ENCODE results near the gene CCN6.

Gene CCN6

GRCh38 chr6:112054001-112054400, at the start of gene CCN6:
Gene CCN6, plus strand, starts transcription at chr6:112054104. Its CDS starts 254 bp downstream, at chr6:112054358.
- no peak for DNase-seq

- DNase-seq = no peak
These were observed 49.5 kb upstream of the CCN6 start for GRCh38 chr6:112004201-112005012.

DNA sequence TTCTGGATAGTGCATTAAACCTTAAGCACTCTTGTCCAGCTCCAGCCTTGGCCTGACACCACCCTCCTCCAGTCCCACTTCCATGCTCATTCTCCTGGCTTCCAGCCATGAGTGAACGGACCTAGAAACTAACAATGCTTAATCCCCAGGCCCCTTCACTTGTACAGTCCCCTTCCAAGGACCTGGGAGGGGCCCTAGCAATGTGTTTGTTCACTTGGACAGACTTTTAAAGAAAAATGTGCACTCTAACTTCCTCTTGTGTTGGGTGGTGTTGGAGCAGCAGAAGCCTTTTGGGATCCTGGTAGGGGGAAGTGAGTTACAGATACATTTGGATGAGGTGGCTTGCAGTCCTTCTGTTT, 48.9 kb upstream of the CCN6 start:
- DNase-seq = no peak

DNA sequence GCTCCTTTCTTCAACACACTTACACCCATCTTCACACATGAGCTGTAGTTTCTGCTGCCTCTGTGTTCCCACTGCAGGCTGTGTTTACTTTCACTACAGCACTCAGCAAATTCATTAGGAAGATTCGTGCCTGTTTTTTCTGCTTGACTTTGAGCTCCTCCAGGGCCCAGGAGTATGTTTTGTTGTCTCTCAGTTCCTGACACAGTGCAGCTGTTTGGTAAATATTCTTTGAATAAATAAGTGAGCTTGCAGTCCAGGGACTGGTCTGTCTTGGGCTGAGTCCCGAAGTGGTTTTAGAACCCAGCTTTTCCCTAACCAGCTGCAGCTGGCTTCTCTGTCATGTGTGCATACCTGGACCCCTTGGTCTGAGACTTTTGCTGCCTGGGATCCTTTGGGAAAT, 46.6 kb upstream of the CCN6 start:
- DNase-seq = no peak

- DNase-seq = no peak
These were observed 46.1 kb upstream of the CCN6 start for GRCh38 chr6:112007805-112008204.

DNA sequence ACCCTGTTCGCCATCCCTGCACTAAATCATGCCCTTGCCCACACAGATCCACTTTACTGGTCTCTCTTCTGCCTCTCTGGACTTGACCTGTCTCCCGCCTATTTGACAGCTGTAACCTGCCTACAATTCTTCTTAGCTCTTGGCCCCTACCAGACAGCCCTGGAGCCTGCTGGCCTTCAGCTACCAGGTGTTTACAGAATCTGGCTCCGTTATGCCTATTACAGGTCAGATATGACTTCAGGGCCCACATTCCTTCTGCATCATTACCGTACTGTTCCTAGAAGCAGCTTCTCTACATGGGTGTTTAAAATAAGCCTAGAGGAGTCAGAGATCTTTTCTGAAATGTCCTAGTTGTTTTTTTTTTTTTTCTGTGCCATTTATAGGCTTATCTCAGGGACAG, 45.4 kb upstream of the CCN6 start:
- DNase-seq = no peak

GRCh38 chr6:112010328-112010727, 43.6 kb upstream of the CCN6 start:
- DNase-seq = no peak

DNA sequence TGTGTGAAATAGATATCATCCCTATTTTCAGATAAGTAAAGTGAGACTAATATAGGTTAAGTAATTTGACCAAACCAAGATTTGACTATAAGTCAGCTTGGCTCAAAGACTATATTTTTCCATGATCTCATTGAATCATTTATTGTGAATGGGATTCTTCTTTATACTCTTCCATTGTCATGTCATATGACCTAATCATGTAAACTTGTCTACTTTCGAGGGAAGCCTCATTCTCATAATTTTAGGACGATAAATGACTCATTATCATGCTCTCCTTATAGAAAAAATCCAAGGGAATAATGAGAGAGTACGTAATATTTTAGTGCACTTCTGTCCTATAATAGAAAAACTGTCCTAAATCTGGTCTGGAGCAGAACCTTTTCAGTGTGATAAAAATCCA, 40.9 kb upstream of the CCN6 start:
- DNase-seq = no peak

DNA sequence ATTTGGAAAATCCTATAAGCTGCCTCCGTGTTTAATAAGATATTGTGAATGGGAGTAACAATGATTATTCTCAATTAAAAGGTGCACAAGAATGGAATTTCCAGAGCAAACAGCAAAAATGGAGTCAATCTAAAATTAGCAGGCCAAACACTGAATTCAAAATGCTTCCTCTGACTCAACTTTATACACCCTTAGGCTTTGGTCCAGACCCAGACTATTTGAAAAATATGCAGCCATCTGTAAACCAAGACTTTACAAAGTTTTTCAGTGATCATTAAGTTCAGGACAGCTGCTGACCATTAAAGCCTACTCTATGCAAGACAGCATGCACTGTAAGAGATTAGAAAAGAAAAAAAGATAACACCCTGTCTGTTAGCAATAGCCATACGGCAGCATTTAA, 39.4 kb upstream of the CCN6 start:
- DNase-seq = no peak

GRCh38 chr6:112015725-112016124, 38.2 kb upstream of the CCN6 start:
- DNase-seq = no peak

DNA sequence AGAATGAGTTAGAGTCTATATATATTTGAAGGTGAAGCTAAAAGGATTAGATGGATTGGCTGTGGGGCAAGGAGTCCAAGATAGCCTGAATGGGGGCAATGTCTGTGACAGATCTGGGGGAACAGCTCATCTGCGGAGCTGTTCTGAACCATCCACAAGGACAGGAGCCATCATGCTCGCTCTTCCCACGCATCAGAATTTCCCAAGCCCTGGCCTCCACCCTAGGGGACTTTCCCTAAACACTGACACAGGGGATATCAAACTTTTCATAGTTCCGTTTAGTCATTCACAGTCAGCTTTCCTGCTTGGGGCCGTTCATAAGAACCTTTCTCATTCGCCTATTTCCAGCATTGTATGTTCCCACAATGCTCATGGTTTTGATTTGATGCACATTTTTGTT, 37.6 kb upstream of the CCN6 start:
- peak; percentile 76 to 83 for DNase-seq

DNA sequence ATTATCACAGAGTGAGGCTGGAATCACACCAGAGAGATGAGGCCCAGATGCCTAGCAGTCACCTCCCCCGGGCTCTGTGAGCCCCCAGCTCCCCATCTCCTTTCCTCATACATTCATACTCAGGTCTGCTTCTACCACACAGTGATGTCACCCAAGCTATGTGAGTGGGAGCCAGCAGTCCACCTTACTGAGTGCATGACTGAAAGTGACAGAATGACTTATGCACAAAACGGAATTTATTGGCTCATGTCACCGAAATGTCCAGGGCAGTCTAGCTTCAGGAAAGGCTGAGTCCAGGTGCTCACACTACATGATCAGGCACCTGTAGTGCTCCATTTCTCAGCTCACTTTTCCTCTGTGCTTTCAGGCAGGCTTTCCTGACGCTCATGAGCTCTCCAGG, 36.7 kb upstream of the CCN6 start:
- peak; percentile 47 to 67 for DNase-seq

- no peak for DNase-seq
These were observed 36.0 kb upstream of the CCN6 start for GRCh38 chr6:112017760-112018537.

DNA sequence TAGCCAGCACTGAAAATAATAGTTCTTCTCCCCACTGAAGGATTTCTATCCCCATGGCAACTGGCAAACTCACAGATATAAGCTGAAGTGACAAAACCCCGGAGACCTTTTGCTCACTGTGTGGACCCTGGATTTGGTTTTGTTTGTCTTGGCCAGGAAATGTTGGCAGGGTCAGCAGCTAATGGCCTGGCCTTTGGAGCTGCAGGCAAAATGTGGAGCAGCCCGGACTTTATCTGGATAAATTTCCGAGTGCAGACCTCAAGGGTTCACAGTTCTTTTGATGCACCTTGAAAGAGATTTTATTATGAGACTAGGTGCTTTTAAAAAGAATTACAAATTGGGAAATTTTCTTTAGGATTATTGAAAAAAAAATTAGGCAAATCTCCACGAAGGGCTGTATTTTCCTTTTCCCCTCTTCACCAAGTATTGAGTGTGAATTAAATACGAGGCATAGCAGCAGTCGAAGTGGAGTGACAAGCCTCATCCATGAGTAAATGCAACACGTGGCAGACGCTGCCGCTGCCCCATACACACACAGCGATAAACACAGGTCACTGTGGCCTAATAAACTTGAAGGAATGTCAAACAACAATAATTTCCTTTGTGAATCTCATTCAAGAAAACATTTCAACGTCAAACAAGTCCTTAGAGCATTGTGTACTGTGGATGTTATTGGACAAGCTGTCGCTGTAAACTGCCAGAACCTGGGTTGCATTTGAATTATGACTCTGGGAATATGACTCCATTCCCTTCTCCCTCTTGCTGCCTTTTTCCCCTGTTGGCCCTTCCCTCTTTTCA, 35.1 kb upstream of the CCN6 start:
- DNase-seq = no peak

DNA sequence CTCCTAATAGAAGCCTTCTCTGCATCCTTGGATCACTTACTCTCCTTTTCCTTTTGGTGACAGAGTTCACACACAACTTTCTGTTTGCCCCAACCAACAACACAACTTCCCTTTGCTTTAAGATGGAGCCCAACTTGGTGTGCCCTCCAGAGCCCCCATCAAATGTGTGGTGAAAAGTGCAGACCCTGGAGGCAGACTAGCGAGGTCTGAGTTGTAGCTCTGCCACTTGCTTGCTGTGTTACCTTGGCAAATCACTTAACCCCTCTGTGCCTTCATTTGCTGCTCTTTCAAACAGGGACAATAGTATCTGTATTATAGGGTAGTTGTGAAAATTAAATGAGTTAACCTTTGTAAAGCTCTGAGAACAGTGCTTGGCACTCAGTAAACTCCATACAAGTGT, 34.3 kb upstream of the CCN6 start:
- DNase-seq = no peak

DNA sequence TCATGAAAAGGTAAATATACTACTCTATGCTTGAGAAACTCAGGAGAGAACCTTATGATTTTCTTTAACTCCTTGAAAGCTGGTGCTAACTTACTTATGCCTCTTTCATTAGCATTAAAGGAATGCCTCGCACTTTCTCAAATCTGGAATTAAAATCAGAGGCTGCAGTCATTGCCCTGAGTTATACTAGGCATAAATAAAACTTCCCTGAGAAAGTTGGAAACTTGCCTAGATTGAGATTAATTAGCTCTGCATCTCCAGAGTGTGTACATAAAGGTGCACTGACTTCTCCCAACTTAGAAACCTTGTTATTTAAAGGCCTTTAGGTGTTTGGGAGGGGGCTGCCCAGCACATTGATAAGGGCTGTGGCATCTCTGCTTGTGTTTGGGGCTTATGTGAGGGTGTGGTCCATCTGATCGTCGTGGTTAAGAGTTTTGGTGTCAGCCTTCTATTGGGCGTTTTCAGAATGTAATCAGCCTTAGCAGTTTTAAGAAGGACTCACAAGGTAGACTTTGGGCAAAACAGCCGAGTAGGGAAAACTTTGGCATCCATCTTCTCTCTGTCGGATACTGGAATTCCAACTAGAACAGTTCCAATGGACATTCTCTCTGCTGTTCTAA, 32.1 kb upstream of the CCN6 start:
- no peak for DNase-seq

- DNase-seq = no peak
These were observed 31.2 kb upstream of the CCN6 start for GRCh38 chr6:112022749-112023148.

GRCh38 chr6:112024464-112024863, 29.4 kb upstream of the CCN6 start:
- DNase-seq = no peak

GRCh38 chr6:112026933-112027332, 27.0 kb upstream of the CCN6 start:
- no peak for DNase-seq

DNA sequence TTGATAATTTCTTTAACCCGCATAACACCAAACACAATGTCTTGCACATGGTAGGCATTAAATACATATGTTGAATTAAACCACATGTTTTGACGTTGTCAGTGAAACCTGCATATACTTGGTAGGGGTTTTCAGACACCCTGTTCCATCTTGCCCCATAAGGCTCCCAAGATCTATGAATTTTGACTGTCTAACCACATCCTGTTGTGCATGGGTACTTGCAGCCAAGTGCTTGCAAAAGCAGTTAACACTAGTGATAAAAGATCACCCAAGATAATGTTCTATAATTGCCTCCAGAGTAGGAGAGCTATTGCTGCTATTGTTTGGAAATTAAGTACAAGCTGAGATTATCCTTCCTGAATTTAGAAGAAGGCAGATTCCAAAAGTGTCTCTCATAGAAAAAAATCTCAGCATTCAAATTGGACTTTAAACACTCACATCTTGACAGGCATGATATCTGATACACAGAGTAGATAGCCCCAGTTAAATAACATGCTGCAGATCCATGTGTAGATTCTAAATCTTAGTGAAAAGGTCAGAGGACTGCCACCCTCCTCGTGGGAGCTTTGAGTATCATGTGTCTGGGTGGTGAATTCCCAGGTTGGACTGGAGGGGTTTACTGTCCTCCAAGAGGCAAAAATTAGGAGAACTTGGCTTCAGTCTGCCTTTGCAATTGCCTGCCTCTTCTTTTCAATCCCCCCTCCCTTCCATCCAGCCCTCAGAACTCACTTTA, 25.8 kb upstream of the CCN6 start:
- DNase-seq = no peak

GRCh38 chr6:112029045-112029822, 24.7 kb upstream of the CCN6 start:
- peak; percentile 87 to 91 for DNase-seq

Measured in activated CD4-positive, alpha-beta T cell treated with anti-CD3 and anti-CD28 coated beads, Interleukin-2, amount 50 U/mL, for 48 hours (primary cell).